GM23338 (cell line): ENCODE results near the gene SLC25A26. TPM values are rescaled to one million over a fixed set of nuclear protein-coding genes. Genes with fewer than 3 reads are reported as not detected.

Experiments
- ATAC-seq: fragments of 200-7000 bp; cut with Tn5 transposase; 3 replicates; pipeline ENCODE4 v1.9.1; 2020
- DNase-seq: peaks from one replicate; pipeline ENCODE4 v3.0.0-alpha.2; 2015; ENCODE audit warnings: low spot score
- H2AFZ ChIP-seq: fragments of 200-600 bp; sonication (generic); 2 replicates; pipeline ENCODE4 v1.8.0; 2016; ENCODE audit warnings: antibody characterized with exemption, mild to moderate bottlenecking, moderate library complexity
- H3F3A ChIP-seq: fragments of 200-600 bp; sonication (generic); replicated peaks from 2 replicates; pipeline ENCODE4 v1.8.0; 2017; ENCODE audit warnings: antibody characterized with exemption, mixed run types, low read depth
- H3K27ac ChIP-seq: fragments of 200-600 bp; sonication (generic); 2 replicates; pipeline ENCODE4 v1.6.1; 2016; ENCODE audit warnings: low read depth
- H3K27me3 ChIP-seq: fragments of 200-600 bp; sonication (generic); 2 replicates; pipeline ENCODE4 v1.8.0; 2016; ENCODE audit warnings: mild to moderate bottlenecking, mixed run types, moderate library complexity; ENCODE audit not compliant: insufficient read depth
- H3K36me3 ChIP-seq: fragments of 200-600 bp; sonication (generic); 2 replicates; pipeline ENCODE4 v1.8.0; 2016; ENCODE audit warnings: mild to moderate bottlenecking; ENCODE audit not compliant: insufficient read depth
- H3K4me1 ChIP-seq: fragments of 200-600 bp; sonication (generic); 2 replicates; pipeline ENCODE4 v1.8.0; 2016; ENCODE audit warnings: mild to moderate bottlenecking, moderate library complexity; ENCODE audit not compliant: insufficient read depth
- H3K4me2 ChIP-seq: fragments of 200-600 bp; sonication (generic); 2 replicates; pipeline ENCODE4 v1.7.1; 2017; ENCODE audit warnings: mixed run types
- H3K4me3 ChIP-seq: fragments of 200-600 bp; sonication (generic); 2 replicates; pipeline ENCODE4 v1.6.1; 2016; ENCODE audit warnings: mixed run types
- H3K79me2 ChIP-seq: fragments of 200-600 bp; sonication (generic); replicated peaks from 2 replicates; pipeline ENCODE4 v1.8.0; 2017; ENCODE audit warnings: mild to moderate bottlenecking; ENCODE audit not compliant: insufficient read depth
- H3K9me2 ChIP-seq: fragments of 200-600 bp; sonication (generic); 2 replicates; pipeline ENCODE4 v1.8.0; 2017; ENCODE audit not compliant: insufficient read depth
- H4K20me1 ChIP-seq: fragments of 200-600 bp; sonication (generic); replicated peaks from 2 replicates; pipeline ENCODE4 v1.8.0; 2017; ENCODE audit warnings: mild to moderate bottlenecking; ENCODE audit not compliant: insufficient read depth
- H3K27ac Mint-ChIP-seq: 2 replicates; pipeline ENCODE4 v1.8.0; 2020; ENCODE audit warnings: inconsistent platforms, mild to moderate bottlenecking, moderate library complexity, mixed read lengths
- H3K27me3 Mint-ChIP-seq: 3 replicates; pipeline ENCODE4 v1.8.0; 2022; ENCODE audit warnings: low read depth, mild to moderate bottlenecking, moderate library complexity, mixed read lengths, inconsistent platforms; ENCODE audit not compliant: insufficient read depth, poor library complexity
- H3K36me3 Mint-ChIP-seq: 3 replicates; pipeline ENCODE4 v1.8.0; 2021; ENCODE audit warnings: low read depth, mild to moderate bottlenecking, inconsistent platforms, moderate library complexity, mixed read lengths
- H3K4me1 Mint-ChIP-seq: 3 replicates; pipeline ENCODE4 v1.8.0; 2020; ENCODE audit warnings: mild to moderate bottlenecking, inconsistent platforms, mixed read lengths
- H3K4me3 Mint-ChIP-seq: 3 replicates; pipeline ENCODE4 v1.8.0; 2021; ENCODE audit warnings: moderate library complexity, mild to moderate bottlenecking, inconsistent platforms, mixed read lengths
- H3K9me3 Mint-ChIP-seq: 3 replicates; pipeline ENCODE4 v1.8.0; 2020; ENCODE audit warnings: moderate library complexity, mild to moderate bottlenecking, inconsistent platforms, mixed read lengths
- REST ChIP-seq: IDR thresholded peaks from one replicate; pipeline ENCODE4 v1.6.1; 2018; ENCODE audit warnings: antibody characterized with exemption; ENCODE audit not compliant: unreplicated experiment
- polyA plus RNA-seq: library from polyadenylated mRNA; unstranded; fragments of >200 nt; fragmentation: Nextera tagmentation; extraction: Ambion mirVana; gene quantifications from 2 replicates; pipeline ENCODE4 v1.2.1, GENCODE V29; 2016
- total RNA-seq: library from RNA; depleted of rRNA; stranded (reverse); fragments of >200 nt; shearing (Covaris generic); gene quantifications from 2 replicates; pipeline ENCODE4 v1.2.3, GENCODE V29; 2014
- TF ChIP-seq, protein P1 (sequence below): fragments of 250-450 bp; sonication (Bioruptor Pico); IDR thresholded peaks from 2 replicates; pipeline ENCODE4 v1.5.0; 2020; ENCODE audit warnings: mild to moderate bottlenecking, moderate library complexity
- TF ChIP-seq, protein P2 (sequence below), 2 experiments: fragments of 200-600 bp in 1 of 2; sonication (generic) in 1 of 2; conservative IDR thresholded peaks; 2 replicates each; pipeline versions ENCODE4 v1.5.1 to v1.6.1; 2016 to 2017; ENCODE audit warnings: antibody characterized with exemption in 2 of 2, low read depth in 2 of 2, mild to moderate bottlenecking in 2 of 2, moderate library complexity in 1 of 2

SLC25A26 gene
- total and polyA plus RNA-seq, 2 experiments from 2014 or later, result 24.8 to 40.2 TPM

DNA sequence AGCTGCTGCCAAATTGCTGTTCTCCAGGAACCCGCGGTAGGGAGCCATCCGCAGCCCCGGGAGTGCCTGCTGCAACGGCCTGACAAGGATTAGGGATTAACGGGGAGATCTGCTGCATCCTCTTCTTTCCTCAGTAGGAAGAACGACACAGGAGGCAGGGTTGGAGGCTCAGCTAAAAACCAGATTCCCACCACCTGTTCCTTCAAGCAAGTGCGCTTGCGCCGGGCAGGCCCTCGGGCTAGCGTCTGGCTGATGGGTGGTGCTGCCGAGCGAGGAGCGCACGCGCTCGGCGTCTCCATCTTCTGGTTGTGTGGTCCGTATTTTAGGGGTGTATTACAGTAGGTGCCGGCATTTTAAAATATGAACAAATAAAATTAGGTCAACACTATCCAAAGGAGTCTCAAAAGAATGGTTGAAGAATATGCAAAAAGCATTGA, 25.4 kb upstream of the SLC25A26 start:
- Histone ChIP-seq H3K79me2 (no peaks in the 10 kb centered on the region), H3K36me3 (no peaks in the 10 kb centered on the region), H2AFZ (peak overlapping the region; percentile 53), H3F3A (no peaks in the 10 kb centered on the region), H3K27me3 (no peaks in the 10 kb centered on the region), H3K4me1 (no peaks in the 10 kb centered on the region; the same call in 1 of the 2 replicates), H4K20me1 (no peaks in the 10 kb centered on the region), H3K9me2 (no peaks in the 10 kb centered on the region), H3K27ac (no peak overlapping the region), H3K4me3 (peak overlapping the region; percentile 40), H3K4me2 (peak overlapping the region; percentile 64)
- ATAC-seq (peak; percentile 94), DNase-seq (peak; percentile 83)
- H3K9me3 Mint-ChIP-seq, result no peaks in the 10 kb centered on the region; the same call in 1 of the 3 replicates
- peak overlapping the region; percentile 49 for H3K4me3 Mint-ChIP-seq
- peaks cover 2% of the 10 kb centered on the region for H3K27me3 Mint-ChIP-seq
- H3K36me3 Mint-ChIP-seq, result no peaks in the 10 kb centered on the region
- no peak overlapping the region for H3K27ac Mint-ChIP-seq
- H3K4me1 Mint-ChIP-seq, result peaks cover 4% of the 10 kb centered on the region; the same call in 2 of the 3 replicates
- no peak for TF ChIP-seq REST
- TF ChIP-seq, protein P1, sequence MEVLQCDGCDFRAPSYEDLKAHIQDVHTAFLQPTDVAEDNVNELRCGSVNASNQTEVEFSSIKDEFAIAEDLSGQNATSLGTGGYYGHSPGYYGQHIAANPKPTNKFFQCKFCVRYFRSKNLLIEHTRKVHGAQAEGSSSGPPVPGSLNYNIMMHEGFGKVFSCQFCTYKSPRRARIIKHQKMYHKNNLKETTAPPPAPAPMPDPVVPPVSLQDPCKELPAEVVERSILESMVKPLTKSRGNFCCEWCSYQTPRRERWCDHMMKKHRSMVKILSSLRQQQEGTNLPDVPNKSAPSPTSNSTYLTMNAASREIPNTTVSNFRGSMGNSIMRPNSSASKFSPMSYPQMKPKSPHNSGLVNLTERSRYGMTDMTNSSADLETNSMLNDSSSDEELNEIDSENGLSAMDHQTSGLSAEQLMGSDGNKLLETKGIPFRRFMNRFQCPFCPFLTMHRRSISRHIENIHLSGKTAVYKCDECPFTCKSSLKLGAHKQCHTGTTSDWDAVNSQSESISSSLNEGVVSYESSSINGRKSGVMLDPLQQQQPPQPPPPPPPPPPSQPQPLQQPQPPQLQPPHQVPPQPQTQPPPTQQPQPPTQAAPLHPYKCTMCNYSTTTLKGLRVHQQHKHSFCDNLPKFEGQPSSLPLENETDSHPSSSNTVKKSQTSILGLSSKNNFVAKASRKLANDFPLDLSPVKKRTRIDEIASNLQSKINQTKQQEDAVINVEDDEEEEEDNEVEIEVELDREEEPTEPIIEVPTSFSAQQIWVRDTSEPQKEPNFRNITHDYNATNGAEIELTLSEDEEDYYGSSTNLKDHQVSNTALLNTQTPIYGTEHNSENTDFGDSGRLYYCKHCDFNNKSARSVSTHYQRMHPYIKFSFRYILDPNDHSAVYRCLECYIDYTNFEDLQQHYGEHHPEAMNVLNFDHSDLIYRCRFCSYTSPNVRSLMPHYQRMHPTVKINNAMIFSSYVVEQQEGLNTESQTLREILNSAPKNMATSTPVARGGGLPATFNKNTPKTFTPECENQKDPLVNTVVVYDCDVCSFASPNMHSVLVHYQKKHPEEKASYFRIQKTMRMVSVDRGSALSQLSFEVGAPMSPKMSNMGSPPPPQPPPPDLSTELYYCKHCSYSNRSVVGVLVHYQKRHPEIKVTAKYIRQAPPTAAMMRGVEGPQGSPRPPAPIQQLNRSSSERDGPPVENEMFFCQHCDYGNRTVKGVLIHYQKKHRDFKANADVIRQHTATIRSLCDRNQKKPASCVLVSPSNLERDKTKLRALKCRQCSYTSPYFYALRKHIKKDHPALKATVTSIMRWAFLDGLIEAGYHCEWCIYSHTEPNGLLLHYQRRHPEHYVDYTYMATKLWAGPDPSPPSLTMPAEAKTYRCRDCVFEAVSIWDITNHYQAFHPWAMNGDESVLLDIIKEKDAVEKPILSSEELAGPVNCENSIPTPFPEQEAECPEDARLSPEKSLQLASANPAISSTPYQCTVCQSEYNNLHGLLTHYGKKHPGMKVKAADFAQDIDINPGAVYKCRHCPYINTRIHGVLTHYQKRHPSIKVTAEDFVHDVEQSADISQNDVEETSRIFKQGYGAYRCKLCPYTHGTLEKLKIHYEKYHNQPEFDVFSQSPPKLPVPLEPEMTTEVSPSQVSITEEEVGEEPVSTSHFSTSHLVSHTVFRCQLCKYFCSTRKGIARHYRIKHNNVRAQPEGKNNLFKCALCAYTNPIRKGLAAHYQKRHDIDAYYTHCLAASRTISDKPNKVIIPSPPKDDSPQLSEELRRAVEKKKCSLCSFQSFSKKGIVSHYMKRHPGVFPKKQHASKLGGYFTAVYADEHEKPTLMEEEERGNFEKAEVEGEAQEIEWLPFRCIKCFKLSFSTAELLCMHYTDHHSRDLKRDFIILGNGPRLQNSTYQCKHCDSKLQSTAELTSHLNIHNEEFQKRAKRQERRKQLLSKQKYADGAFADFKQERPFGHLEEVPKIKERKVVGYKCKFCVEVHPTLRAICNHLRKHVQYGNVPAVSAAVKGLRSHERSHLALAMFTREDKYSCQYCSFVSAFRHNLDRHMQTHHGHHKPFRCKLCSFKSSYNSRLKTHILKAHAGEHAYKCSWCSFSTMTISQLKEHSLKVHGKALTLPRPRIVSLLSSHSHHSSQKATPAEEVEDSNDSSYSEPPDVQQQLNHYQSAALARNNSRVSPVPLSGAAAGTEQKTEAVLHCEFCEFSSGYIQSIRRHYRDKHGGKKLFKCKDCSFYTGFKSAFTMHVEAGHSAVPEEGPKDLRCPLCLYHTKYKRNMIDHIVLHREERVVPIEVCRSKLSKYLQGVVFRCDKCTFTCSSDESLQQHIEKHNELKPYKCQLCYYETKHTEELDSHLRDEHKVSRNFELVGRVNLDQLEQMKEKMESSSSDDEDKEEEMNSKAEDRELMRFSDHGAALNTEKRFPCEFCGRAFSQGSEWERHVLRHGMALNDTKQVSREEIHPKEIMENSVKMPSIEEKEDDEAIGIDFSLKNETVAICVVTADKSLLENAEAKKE (CRISPR knock-in tag), result no peak
- TF ChIP-seq, protein P2, sequence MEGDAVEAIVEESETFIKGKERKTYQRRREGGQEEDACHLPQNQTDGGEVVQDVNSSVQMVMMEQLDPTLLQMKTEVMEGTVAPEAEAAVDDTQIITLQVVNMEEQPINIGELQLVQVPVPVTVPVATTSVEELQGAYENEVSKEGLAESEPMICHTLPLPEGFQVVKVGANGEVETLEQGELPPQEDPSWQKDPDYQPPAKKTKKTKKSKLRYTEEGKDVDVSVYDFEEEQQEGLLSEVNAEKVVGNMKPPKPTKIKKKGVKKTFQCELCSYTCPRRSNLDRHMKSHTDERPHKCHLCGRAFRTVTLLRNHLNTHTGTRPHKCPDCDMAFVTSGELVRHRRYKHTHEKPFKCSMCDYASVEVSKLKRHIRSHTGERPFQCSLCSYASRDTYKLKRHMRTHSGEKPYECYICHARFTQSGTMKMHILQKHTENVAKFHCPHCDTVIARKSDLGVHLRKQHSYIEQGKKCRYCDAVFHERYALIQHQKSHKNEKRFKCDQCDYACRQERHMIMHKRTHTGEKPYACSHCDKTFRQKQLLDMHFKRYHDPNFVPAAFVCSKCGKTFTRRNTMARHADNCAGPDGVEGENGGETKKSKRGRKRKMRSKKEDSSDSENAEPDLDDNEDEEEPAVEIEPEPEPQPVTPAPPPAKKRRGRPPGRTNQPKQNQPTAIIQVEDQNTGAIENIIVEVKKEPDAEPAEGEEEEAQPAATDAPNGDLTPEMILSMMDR (conservative IDR thresholded peaks at IDR 0.05; ENCODE audit: low read depth in 2 of 2), result peak in 1 of 2 experiments; percentile 55; a peak in 3 of 4 replicates
